Measurements from ENCODE around the gene RRBP1. TPM values are rescaled to one million over a fixed set of nuclear protein-coding genes. Genes with fewer than 3 reads are reported as not detected.

RRBP1 gene
- total RNA-seq, 2 donors from 2014 or later: 191 to 212 TPM

DNA sequence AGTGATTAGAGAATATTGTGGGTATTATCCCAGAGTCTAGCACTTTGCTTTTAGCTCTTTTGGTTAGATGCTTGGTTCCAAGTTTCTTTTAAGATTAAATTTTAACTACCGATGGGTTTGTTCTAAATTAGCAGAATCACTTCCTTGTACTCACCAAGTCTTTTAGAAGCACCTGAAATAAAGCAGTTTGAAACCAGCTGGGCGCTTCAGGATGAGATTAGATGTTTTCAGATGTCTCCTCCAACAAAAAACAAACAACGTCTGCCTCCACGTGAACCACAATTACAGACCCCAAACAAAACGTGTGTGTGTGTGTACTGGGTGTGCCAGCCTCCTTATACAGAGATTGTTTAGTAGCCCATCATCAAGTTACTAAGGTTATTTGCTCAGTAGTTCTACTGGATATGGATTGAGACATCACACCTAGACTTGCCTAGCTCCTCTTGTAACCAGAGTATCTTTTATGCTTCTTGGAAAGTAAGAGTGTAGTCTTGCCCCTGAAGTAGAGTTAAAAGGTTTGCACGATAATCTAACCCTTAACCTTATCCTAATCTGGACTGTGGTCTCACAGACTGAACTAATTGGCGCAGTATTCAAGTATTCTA lies 109.9 kb downstream of the RRBP1 start:
- peaks cover 4% of the 10 kb centered on the region for H3K36me3 Mint-ChIP-seq (ENCODE audit: low read depth)
- peaks cover 45% of the 10 kb centered on the region for H3K4me1 Mint-ChIP-seq
- TF ChIP-seq, protein P1, sequence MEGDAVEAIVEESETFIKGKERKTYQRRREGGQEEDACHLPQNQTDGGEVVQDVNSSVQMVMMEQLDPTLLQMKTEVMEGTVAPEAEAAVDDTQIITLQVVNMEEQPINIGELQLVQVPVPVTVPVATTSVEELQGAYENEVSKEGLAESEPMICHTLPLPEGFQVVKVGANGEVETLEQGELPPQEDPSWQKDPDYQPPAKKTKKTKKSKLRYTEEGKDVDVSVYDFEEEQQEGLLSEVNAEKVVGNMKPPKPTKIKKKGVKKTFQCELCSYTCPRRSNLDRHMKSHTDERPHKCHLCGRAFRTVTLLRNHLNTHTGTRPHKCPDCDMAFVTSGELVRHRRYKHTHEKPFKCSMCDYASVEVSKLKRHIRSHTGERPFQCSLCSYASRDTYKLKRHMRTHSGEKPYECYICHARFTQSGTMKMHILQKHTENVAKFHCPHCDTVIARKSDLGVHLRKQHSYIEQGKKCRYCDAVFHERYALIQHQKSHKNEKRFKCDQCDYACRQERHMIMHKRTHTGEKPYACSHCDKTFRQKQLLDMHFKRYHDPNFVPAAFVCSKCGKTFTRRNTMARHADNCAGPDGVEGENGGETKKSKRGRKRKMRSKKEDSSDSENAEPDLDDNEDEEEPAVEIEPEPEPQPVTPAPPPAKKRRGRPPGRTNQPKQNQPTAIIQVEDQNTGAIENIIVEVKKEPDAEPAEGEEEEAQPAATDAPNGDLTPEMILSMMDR (conservative IDR thresholded peaks at IDR 0.05): no peak
- no peaks in the 10 kb centered on the region for H3K9me3 ChIP-seq (ENCODE audit: control insufficient read depth, low read length)
- peak overlapping the region; percentile 89 for H3K4me3 Mint-ChIP-seq
- H3K27ac ChIP-seq (ENCODE audit: low read depth, low read length): no peak overlapping the region
- H3K9me3 Mint-ChIP-seq: no peaks in the 10 kb centered on the region
- no peaks in the 10 kb centered on the region for H3K27me3 ChIP-seq (ENCODE audit: control insufficient read depth, insufficient read depth, low read length, poor library complexity, severe bottlenecking)
- peaks cover 21% of the 10 kb centered on the region for H3K36me3 ChIP-seq (ENCODE audit: control insufficient read depth, insufficient read depth, low read length)
- H3K9ac ChIP-seq (ENCODE audit: extremely low read depth, low read length, poor library complexity, severe bottlenecking): peak overlapping the region; percentile 42
- WGBS, 2 experiments (ENCODE audit: insufficient coverage in 1 of 2, insufficient read length in 1 of 2): 61 to 100% methylated on average over 2 to 7 of the region's 7 CpGs
- no peak for DNase-seq
- H3K27me3 Mint-ChIP-seq (ENCODE audit: insufficient read depth): no peaks in the 10 kb centered on the region
- H3K4me1 ChIP-seq (ENCODE audit: control insufficient read depth, insufficient read depth, low read length): no peaks in the 10 kb centered on the region
- peak overlapping the region; percentile 90 for H3K4me3 ChIP-seq (ENCODE audit: low read length)
- H3K27ac Mint-ChIP-seq: peak overlapping the region; percentile 70

DNA sequence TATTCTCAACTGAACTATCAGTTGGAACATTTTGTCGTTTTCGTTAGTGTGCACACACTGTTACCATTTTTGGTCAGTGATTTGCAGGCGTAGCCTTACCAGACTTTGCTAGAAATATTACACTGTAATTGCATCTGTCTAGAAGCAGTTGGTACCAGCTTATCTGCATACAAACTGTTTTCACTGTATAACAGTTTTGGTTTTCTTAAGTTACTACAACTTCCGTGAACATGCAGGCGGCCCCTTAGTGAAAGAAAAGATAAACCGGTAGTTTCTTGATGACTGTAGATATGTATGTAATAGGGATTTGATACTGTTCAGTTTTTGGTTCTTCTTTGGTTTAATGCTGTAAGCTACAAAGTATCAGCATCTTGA lies 110.9 kb downstream of the RRBP1 start:
- H3K4me1 ChIP-seq (ENCODE audit: control insufficient read depth, insufficient read depth, low read length): no peaks in the 10 kb centered on the region
- Mint-ChIP-seq H3K9me3 (no peaks in the 10 kb centered on the region), H3K4me1 (peaks cover 44% of the 10 kb centered on the region), H3K27ac (no peak overlapping the region), H3K36me3 (ENCODE audit: low read depth) (peaks cover 4% of the 10 kb centered on the region), H3K27me3 (ENCODE audit: insufficient read depth) (no peaks in the 10 kb centered on the region), H3K4me3 (peak overlapping the region; percentile 89)
- DNase-seq: no peak
- 15 to 16% methylated on average over 6 of the region's 6 CpGs for WGBS, 2 experiments (ENCODE audit: insufficient coverage in 1 of 2, insufficient read length in 1 of 2)
- no peaks in the 10 kb centered on the region for H3K27me3 ChIP-seq (ENCODE audit: control insufficient read depth, insufficient read depth, low read length, poor library complexity, severe bottlenecking)
- TF ChIP-seq, protein P1 (conservative IDR thresholded peaks at IDR 0.05): no peak
- peak overlapping the region; percentile 90 for H3K4me3 ChIP-seq (ENCODE audit: low read length)
- H3K27ac ChIP-seq (ENCODE audit: low read depth, low read length): no peak overlapping the region
- H3K36me3 ChIP-seq (ENCODE audit: control insufficient read depth, insufficient read depth, low read length): peaks cover 16% of the 10 kb centered on the region
- peak overlapping the region; percentile 90 for H3K9ac ChIP-seq (ENCODE audit: extremely low read depth, low read length, poor library complexity, severe bottlenecking)
- no peaks in the 10 kb centered on the region for H3K9me3 ChIP-seq (ENCODE audit: control insufficient read depth, low read length)

DNA sequence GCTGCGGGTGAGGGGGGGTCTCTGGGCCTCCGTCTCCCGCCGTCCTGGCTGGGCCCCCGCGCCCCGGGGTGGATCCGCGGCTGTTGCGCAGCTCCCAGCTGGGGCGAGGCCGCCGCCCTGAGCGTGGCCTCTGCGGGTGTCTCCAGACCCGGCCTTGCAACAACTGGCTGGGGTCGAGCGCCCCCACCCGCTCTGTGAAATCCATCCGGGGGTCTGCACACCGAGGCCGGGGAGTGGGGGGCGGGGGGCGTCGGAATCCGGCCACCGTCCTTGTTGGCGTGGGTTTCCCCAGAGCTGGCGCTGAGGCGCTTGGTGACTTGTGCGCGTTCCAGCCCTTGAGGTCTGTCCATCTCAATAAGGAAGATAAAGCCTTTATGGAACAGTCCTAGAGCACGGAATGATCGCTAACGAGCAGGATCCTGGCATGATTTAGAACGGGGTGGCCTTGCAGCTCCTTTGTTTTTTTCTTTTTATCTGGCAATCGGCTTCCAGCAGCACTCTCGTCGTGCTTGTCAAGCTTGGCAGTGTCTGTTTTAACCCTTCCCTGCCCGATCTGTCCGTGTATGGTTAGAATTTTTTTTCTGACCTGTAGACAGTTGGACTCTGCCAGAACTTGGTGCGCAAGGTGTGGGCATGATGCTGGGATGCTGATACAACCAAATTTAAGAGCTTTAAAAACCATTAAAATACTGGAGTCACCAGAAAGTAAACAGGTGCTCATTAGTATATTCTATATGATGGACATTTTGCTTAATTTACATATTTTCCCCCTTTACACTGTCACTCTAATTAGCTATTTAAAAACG lies 111.5 kb downstream of the RRBP1 start:
- peaks cover 16% of the 10 kb centered on the region for H3K36me3 ChIP-seq (ENCODE audit: control insufficient read depth, insufficient read depth, low read length)
- TF ChIP-seq, protein P1 (conservative IDR thresholded peaks at IDR 0.05): no peak
- peak; percentile 78 for DNase-seq
- 0% methylated on average over 8 to 43 of the region's 43 CpGs for WGBS, 2 experiments (ENCODE audit: insufficient coverage in 1 of 2, insufficient read length in 1 of 2)
- H3K27ac Mint-ChIP-seq: peak overlapping the region; percentile 78
- no peaks in the 10 kb centered on the region for H3K9me3 Mint-ChIP-seq
- H3K4me3 Mint-ChIP-seq: peak overlapping the region; percentile 89
- H3K9me3 ChIP-seq (ENCODE audit: control insufficient read depth, low read length): no peaks in the 10 kb centered on the region
- no peaks in the 10 kb centered on the region for H3K27me3 Mint-ChIP-seq (ENCODE audit: insufficient read depth)
- H3K4me1 Mint-ChIP-seq: peaks cover 41% of the 10 kb centered on the region
- H3K36me3 Mint-ChIP-seq (ENCODE audit: low read depth): peaks cover 4% of the 10 kb centered on the region
- no peaks in the 10 kb centered on the region for H3K27me3 ChIP-seq (ENCODE audit: control insufficient read depth, insufficient read depth, low read length, poor library complexity, severe bottlenecking)
- no peaks in the 10 kb centered on the region for H3K4me1 ChIP-seq (ENCODE audit: control insufficient read depth, insufficient read depth, low read length)
- peak overlapping the region; percentile 93 for H3K27ac ChIP-seq (ENCODE audit: low read depth, low read length)
- H3K9ac ChIP-seq (ENCODE audit: extremely low read depth, low read length, poor library complexity, severe bottlenecking): peak overlapping the region; percentile 90
- peak overlapping the region; percentile 90 for H3K4me3 ChIP-seq (ENCODE audit: low read length)

Data from endodermal cell (in vitro differentiated cells).